GM13976 (cell line): ENCODE measurements around the gene MTURN.

Source experiments
- DNase-seq: peaks from one replicate; pipeline ENCODE4 v3.0.0; 2012; ENCODE audit warnings: low spot score
- in situ Hi-C: fragments of 300-500 bp; cut with MboI; formaldehyde crosslinking; loops from one replicate; pipeline ENCODE4 v1.12.0; 2022; ENCODE audit warnings: low sequenced_read_pairs, mixed read lengths, inconsistent platforms; ENCODE audit not compliant: unreplicated experiment
- TF ChIP-seq, protein P1 (sequence below): IDR thresholded peaks from 2 replicates; pipeline ENCODE4 v1.5.1; 2012; ENCODE audit warnings: borderline replicate concordance, mild to moderate bottlenecking; ENCODE audit not compliant: insufficient read depth; ENCODE audit errors: extremely low read depth, missing control alignments, control extremely low read depth

Gene MTURN

DNA sequence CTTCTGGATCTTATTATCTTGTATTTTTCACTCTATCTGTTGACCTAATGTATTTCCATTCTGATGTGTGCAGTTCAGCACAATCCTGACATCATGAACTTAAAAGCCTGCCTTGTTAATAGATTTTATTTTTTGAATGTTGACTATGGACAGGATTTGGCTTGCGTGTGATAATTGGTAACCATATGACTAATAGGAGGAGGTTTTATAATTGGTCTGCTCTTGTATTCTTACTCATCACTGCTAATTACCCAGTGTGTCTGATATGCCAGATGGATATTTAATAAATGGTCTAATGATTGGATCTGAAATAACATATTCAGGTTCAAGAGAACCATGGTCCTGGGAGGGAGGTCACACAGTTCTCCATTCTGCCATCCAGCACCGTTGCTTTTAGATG, 45.9 kb downstream of the MTURN start:
- TF ChIP-seq, protein P1, sequence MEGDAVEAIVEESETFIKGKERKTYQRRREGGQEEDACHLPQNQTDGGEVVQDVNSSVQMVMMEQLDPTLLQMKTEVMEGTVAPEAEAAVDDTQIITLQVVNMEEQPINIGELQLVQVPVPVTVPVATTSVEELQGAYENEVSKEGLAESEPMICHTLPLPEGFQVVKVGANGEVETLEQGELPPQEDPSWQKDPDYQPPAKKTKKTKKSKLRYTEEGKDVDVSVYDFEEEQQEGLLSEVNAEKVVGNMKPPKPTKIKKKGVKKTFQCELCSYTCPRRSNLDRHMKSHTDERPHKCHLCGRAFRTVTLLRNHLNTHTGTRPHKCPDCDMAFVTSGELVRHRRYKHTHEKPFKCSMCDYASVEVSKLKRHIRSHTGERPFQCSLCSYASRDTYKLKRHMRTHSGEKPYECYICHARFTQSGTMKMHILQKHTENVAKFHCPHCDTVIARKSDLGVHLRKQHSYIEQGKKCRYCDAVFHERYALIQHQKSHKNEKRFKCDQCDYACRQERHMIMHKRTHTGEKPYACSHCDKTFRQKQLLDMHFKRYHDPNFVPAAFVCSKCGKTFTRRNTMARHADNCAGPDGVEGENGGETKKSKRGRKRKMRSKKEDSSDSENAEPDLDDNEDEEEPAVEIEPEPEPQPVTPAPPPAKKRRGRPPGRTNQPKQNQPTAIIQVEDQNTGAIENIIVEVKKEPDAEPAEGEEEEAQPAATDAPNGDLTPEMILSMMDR = no peak
- no peak for DNase-seq
- in situ Hi-C loops = no loop called here

DNA sequence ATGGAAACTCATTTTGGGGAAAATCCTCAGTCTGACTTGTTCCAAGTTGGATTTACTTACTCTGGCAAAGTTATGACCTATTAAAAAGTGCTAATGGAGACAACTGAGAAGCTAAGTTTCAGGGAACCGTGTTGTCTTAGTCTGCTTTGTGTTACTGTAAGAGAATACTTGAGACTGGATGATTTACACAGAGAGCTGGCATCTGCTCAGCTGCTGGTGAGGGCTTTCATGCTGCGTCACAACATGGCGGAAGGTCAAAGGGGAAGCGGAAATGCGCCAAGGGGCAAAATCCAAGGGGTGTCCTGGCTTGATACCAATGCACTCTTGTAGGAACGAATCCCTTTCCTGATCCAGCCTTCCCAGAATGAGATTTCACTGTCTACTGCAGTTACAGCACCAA, 46.4 kb downstream of the MTURN start:
- TF ChIP-seq, protein P1 = no peak

DNA sequence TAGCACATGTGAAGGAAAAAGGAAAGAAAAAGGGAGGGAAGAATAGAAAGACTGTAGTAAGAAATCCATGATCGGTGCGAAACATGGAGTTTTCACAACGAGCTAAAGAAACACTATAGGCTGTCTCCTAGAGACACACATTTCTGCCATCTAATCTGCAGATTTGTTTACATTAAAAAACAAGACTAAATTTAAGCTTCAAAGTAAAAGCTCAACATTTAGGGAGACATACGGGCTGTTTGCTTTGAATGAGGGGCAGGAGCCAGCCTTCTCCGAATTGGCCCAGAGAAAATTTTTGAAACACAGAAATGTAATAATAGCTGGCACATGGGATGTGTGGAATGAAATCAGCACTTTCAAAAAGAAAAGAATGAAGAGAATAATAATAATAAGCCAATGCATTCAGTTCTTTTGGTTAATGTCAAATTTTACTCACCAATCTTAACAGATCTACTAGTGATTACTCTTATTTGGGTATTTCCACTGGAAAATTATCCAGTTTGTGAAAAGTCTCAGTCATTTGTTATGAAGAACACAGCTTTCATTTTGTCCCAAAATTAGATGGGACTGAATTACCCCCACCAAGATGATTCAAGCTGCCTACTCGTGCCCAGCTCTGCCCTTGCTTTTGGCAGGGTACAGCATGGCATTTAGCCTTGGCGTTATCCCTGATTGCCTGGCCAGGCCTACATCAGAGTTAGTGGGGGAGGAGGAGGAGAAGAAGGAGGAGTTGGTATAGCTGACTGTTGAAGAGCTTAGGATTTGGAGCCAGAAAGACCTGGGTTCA, 47.1 kb downstream of the MTURN start:
- TF ChIP-seq, protein P1 = no peak
- in situ Hi-C loops = no loop called here
- DNase-seq = no peak

More for the DNA sequence above, 46.4 kb downstream of the MTURN start:
- in situ Hi-C loops = no loop called here
- no peak for DNase-seq

DNA sequence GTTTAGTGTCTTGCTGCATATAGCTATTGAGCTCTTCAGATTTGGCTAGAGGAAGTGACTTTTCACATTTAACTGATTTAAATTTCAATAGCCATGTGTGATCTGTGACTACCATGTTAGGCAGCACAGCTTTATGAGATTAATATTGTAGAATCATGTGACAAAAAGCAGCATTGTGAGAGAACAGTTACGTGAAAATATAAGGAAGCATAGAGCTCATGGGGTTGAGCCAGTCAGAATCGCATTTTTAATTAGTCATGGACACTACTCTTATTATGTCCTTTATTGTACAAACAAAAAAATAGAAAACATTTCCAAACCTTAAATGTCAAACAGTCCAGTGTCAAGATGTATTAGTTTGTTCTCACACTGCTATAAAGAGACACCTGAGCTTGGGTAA, 48.0 kb downstream of the MTURN start:
- DNase-seq = no peak
- TF ChIP-seq, protein P1 = no peak
- in situ Hi-C loops = no loop called here

DNA sequence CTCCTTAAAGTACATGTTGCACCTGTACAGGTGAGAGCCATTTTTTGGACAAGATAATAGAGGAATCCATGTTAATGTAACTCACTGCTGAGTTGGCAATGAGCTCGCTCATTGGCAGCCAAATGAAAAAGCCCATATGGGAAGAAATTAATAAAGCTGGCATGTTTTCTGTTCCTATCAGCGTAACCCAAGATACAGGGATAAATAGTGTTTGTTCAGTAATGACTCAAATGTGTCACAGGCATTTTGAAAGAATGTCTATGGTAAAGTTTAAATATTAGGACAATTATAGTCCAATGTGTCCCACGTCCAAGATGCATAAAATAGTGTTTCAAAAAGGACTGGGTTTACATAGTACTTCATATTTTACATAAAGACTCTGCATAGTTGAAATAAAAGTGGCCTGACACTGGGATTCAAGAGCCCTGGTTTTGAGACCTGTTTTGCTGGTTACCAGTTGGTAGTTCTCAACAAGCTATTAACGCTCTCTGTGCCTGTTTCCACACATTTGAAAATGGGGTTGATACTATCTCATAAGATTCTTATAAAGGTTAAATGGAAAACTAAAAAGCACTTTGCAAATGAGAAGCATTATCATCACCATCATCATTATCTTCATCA, 49.1 kb downstream of the MTURN start:
- TF ChIP-seq, protein P1 = no peak
- in situ Hi-C loops = no loop called here
- no peak for DNase-seq

DNA sequence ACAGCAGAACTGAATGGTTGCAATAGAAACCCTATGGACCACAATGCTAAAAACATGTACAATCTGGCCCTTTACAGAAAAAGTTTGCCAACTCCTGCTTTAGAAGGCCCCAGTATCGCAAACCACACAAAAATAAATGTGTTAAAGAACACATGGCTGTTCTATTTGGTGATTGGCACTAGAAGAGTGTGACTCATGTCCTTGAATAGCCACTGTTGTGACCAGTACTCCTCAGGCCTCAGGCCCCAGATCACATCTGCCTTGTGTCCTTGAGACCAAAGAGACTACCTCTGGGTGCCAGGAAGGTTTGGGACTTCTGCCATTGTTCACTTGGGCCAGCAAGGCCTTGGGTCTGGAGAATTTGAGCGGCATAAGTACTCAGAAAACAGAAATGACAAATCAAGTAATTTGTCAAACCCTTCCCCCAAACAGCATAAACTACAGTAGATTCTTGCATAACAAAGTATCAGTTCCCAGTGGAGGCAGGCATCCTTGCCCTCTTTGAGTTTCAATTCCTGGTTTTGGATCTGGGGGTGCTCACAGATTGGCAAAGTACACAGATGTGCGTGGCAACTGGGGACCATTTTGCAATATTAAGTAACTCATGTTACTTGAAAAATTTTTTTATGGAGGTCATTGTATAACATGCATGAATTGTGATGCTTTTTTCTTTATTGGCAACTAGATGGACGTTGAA, 50.2 kb downstream of the MTURN start:
- DNase-seq = no peak
- in situ Hi-C loops = no loop called here
- TF ChIP-seq, protein P1 = no peak
